Ovary (tissue), 9 donors: ENCODE results near the gene MCF2L. TPM values are rescaled to one million over a fixed set of nuclear protein-coding genes. Genes with fewer than 3 reads are reported as not detected.

Experiments
- DNase-seq, 5 donors: peaks; one replicate each; pipeline ENCODE4 v3.0.0-alpha.2; 2019 to 2020
- H3K27ac ChIP-seq, 2 donors: fragments of 200-600 bp; one replicate each; pipeline versions ENCODE4 v1.5.1 to v1.8.0; 2019 to 2022
- H3K27me3 ChIP-seq: fragments of 200-600 bp; one replicate; pipeline ENCODE4 v1.8.0; 2022
- H3K36me3 ChIP-seq: fragments of 200-600 bp; sonication (generic); one replicate; pipeline ENCODE4 v1.5.1; 2019
- H3K4me1 ChIP-seq: one replicate; pipeline ENCODE4 v1.8.1; 2013; ENCODE audit warnings: mild to moderate bottlenecking, moderate library complexity; ENCODE audit not compliant: insufficient read depth
- H3K4me3 ChIP-seq: fragments of 200-600 bp; sonication (generic); one replicate; pipeline ENCODE4 v1.5.1; 2017
- H3K9me3 ChIP-seq, 2 donors: fragments of 200-600 bp in 1 of 2; sonication (generic) in 1 of 2; one replicate each; pipeline versions ENCODE4 v1.5.1 to v1.8.1; 2013 to 2019; ENCODE audit warnings: mild to moderate bottlenecking in 1 of 2, moderate library complexity in 1 of 2
- EP300 ChIP-seq: sonication (generic); formaldehyde crosslinking; IDR thresholded peaks from one replicate; pipeline ENCODE4 v1.6.1; 2017; ENCODE audit warnings: antibody characterized with exemption
- POLR2A ChIP-seq: fragments of 450-650 bp; IDR thresholded peaks from one replicate; pipeline ENCODE4 v1.6.1; 2017; ENCODE audit warnings: antibody characterized with exemption, mild to moderate bottlenecking, moderate library complexity
- WGBS, 3 donors: extraction: QIAGEN DNeasy Blood & Tissue Kit in 1 of 3; methylation state at CpG; one replicate each; pipeline versions ENCODE4 v1.1.5 to v1.1.7; 2013 to 2017; 5-methylcytosine and 5-hydroxymethylcytosine counted together
- intact Hi-C, 4 donors: fragments of 100-400 bp; cut with DNase I; formaldehyde crosslinking; loops; one replicate each; pipeline versions ENCODE4 v1.11.0 to v1.15.1; 2022 to 2023
- polyA plus RNA-seq, 2 donors: library from polyadenylated mRNA; stranded (reverse); fragments of 200-250 nt in 1 of 2; fragments of 350-450 nt in 1 of 2; fragmentation: Illumina TruSeq in 1 of 2; extraction: RNeasy Lipid Tissue Mini Kit (QIAGEN cat#74804) in 1 of 2; gene quantifications; one replicate each; pipeline ENCODE4 v1.2.3, GENCODE V29; 2013 to 2014
- total RNA-seq, 7 donors: library from RNA; depleted of rRNA in 2 of 7; stranded (reverse); fragments of >200 nt in 2 of 7; fragmentation: NEBNext Ultra II Directional in 3 of 7; extraction: Animal tissue kit (Norgen Biotek cat#: 25700) in 3 of 7; gene quantifications; one replicate each; pipeline versions ENCODE4 v1.1.0 to v1.2.4, GENCODE V29; 2016 to 2023
- TF ChIP-seq, protein P1 (sequence below), 3 donors: fragments of 450-650 bp in 2 of 3; fragments of 200-600 bp in 1 of 3; IDR thresholded peaks; one replicate each; pipeline versions ENCODE4 v1.5.1 to v1.8.0; 2016 to 2022; ENCODE audit warnings: antibody characterized with exemption in 3 of 3, mild to moderate bottlenecking in 1 of 3
- donor health status: DM: no; HTN: no; CAD: no; lungs with moderate emphysema.
- donor health status: DM: no; HTN: no; CAD: no.
- donor health status: Bipolar disorder and iron deficiency.
- donor health status: DM: yes; HTN: yes; CAD: no.
- donor health status: DM: no; HTN: no; CAD: no.
- donor health status: DM: yes; HTN: yes; CAD: no.

The MCF2L gene
- total and polyA plus RNA-seq, 9 donors, result 5.6 to 22.2 (median 8.7) TPM

DNA sequence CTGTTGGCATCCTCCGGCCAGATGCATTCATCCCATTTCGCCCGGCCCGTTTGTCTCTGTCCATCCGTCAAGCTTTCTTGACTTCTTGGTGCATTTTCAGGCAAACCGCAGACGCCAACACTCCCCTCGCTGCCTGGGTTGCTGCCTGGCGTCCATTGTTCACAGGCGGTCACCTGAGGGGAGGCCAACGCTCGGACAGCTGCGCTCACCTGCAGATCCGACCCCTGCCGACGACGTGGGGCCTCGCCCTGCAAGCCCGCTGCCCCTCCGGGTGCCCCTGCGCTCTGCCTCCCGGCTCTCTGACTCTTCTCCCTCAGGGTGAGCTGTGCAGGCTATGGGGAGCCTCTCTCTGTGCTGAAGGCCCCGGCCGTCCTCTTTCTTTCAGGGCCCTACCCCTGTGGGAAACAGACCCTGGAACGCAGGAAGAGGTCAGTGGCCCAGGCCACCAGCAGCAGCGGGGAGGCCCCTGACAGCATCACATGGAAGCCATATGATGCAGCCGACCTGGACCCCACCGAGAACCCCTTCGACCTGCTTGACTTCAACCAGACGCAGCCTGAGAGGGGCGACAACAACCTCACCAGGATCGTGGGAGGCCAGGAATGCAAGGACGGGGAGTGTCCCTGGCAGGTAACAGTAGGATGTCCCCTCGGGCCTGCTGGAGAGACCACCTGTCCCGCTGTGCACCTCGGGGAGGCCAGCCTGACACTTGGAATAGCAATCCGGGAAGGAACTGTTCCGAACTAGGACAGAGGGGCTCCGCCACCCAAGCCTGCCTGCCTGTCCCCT is 174.6 kb downstream of the MCF2L start:
- intact Hi-C loops, result no loop called here
- TF ChIP-seq POLR2A, result no peak
- TF ChIP-seq, protein P1, sequence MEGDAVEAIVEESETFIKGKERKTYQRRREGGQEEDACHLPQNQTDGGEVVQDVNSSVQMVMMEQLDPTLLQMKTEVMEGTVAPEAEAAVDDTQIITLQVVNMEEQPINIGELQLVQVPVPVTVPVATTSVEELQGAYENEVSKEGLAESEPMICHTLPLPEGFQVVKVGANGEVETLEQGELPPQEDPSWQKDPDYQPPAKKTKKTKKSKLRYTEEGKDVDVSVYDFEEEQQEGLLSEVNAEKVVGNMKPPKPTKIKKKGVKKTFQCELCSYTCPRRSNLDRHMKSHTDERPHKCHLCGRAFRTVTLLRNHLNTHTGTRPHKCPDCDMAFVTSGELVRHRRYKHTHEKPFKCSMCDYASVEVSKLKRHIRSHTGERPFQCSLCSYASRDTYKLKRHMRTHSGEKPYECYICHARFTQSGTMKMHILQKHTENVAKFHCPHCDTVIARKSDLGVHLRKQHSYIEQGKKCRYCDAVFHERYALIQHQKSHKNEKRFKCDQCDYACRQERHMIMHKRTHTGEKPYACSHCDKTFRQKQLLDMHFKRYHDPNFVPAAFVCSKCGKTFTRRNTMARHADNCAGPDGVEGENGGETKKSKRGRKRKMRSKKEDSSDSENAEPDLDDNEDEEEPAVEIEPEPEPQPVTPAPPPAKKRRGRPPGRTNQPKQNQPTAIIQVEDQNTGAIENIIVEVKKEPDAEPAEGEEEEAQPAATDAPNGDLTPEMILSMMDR (IDR thresholded peaks at IDR 0.05), result no peak
- no peak for TF ChIP-seq EP300
- H3K36me3 ChIP-seq, result no peaks in the 10 kb centered on the region

DNA sequence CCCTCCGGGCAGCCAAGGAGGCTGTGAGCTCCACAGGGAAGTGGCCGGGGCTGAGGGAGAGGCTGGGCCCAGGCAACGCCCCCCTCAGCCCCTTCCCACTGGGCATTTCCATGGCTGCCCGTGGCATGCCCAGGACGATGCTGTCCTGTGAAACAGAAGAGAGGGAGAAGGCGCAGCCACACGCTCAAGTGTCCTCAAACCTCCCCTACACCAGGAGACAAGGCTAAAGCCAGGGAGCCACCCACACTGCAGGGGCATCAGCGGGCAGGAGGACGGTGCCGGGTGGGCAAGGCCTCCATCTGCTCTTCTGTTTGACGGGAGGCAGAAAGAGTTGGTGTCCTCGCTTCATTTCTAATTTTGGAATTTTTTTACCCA is 175.2 kb downstream of the MCF2L start:
- Histone ChIP-seq H3K27me3 (no peaks in the 10 kb centered on the region), H3K4me1 (no peaks in the 10 kb centered on the region), H3K4me3 (no peak overlapping the region), H3K36me3 (no peaks in the 10 kb centered on the region), H3K9me3 (no peaks in the 10 kb centered on the region), H3K27ac (no peak overlapping the region)
- WGBS, 3 donors, result 88 to 91% (median 91%) methylated on average over 12 of the region's 12 CpGs
- intact Hi-C loops, result no loop called here
- no peak for DNase-seq
- no peak for TF ChIP-seq EP300
- TF ChIP-seq, protein P1 (IDR thresholded peaks at IDR 0.05), result no peak
- TF ChIP-seq POLR2A, result no peak

More for the DNA sequence above, 174.6 kb downstream of the MCF2L start:
- 85 to 90% (median 88%) methylated on average over 38 to 39 of the region's 39 CpGs for WGBS, 3 donors
- H3K4me1 ChIP-seq, result peaks cover 1% of the 10 kb centered on the region
- DNase-seq, result peak in 1 of 5 donors; percentile 11
- no peaks in the 10 kb centered on the region for H3K9me3 ChIP-seq
- H3K4me3 ChIP-seq, result no peak overlapping the region
- no peaks in the 10 kb centered on the region for H3K27me3 ChIP-seq
- no peak overlapping the region for H3K27ac ChIP-seq

DNA sequence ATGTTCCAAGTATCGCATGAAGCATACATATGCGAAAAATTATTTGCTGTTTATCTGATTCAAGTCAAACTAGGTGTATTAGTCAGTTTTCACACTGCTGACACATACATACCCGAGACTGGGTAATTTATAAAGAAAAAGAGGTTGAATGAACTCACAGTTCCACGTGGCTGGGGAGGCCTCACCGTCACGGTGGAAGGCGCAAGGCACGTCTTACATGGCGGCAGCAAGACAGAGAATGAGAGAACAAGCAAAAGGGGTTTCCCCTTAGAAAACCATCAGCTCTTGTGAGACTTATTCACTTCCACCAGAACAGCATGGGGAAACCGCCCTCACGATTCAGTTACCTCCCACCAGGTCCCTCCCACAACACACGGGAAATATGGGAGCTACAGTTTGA is 176.5 kb downstream of the MCF2L start:
- H3K36me3 ChIP-seq, result no peaks in the 10 kb centered on the region
- 90 to 92% (median 91%) methylated on average over 12 of the region's 12 CpGs for WGBS, 3 donors
- no peak for TF ChIP-seq EP300
- TF ChIP-seq, protein P1 (IDR thresholded peaks at IDR 0.05), result no peak
- no peaks in the 10 kb centered on the region for H3K27me3 ChIP-seq
- no peak overlapping the region for H3K27ac ChIP-seq
- H3K4me1 ChIP-seq, result no peaks in the 10 kb centered on the region
- H3K9me3 ChIP-seq, result no peaks in the 10 kb centered on the region
- intact Hi-C loops, result no loop called here
- DNase-seq, result no peak
- no peak overlapping the region for H3K4me3 ChIP-seq

DNA sequence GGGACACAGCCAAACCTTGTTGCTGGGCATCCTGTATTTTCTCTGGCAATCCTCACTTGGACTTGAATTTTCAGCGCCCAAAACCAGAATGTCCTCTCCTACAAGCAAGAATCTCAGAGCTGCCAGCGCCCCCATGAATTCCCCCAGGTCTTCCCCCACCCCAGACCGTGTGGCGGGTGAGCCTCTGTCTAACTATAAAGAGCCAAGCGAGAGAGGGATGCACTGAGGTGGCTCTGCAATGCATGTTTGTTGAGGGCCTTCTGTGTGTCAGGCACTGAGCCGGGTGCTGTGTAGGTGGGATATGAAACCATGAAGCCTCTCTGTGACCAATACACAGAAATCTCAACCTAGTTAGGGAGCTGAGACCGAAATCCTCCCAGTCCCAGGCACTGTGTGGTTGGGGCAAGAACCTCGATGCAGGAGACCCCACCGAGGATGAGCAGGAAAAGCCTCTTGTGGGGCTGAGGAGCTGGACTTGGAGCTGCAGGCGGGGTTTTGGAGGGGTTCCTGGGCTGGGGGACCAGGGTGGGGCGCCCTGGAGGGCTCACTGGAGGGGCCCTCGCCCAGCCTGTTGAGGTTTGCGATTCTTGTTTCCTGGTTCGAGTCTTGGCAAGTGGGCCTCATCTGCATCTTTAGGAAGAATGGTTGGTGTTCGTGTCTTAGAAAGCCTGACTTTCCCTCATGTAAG is 177.0 kb downstream of the MCF2L start:
- no peaks in the 10 kb centered on the region for H3K9me3 ChIP-seq
- no peaks in the 10 kb centered on the region for H3K27me3 ChIP-seq
- no peaks in the 10 kb centered on the region for H3K36me3 ChIP-seq
- no peak for TF ChIP-seq POLR2A
- no peak for TF ChIP-seq EP300
- TF ChIP-seq, protein P1 (IDR thresholded peaks at IDR 0.05), result no peak
- no peak overlapping the region for H3K27ac ChIP-seq
- peak in 1 of 5 donors; percentile 6 for DNase-seq
- H3K4me1 ChIP-seq, result no peaks in the 10 kb centered on the region
- 90 to 92% (median 92%) methylated on average over 15 of the region's 15 CpGs for WGBS, 3 donors
- intact Hi-C loops, result no loop called here
- H3K4me3 ChIP-seq, result no peak overlapping the region
